Hematopoietic multipotent progenitor cell treated with erythropoietin and hydrocortisone succinate and interleukin-3 and kit ligand, for 17 days (in vitro differentiated cells): Measurements from ENCODE around the gene CAVIN1.
"Not testable (repeated sequence)": the region's sequence is repeated elsewhere in the genome, so short reads cannot be mapped to it uniquely, and the experiment has no call there.

Experiments
- DNase-seq: peaks from one replicate; pipeline ENCODE4 v3.0.0-alpha.2; 2015; ENCODE audit warnings: low spot score

Gene CAVIN1

GRCh38 chr17:42431758-42432161 is 8.7 kb upstream of the CAVIN1 start:
- no peak for DNase-seq

GRCh38 chr17:42429726-42430447 is 6.8 kb upstream of the CAVIN1 start:
- no peak for DNase-seq

GRCh38 chr17:42428141-42428944 is 5.3 kb upstream of the CAVIN1 start:
- DNase-seq: peak; percentile 45

GRCh38 chr17:42424991-42425610 is 2.0 kb upstream of the CAVIN1 start:
- DNase-seq: no peak

GRCh38 chr17:42423766-42424165 is 710 bp upstream of the CAVIN1 start:
- no peak for DNase-seq

- DNase-seq: no peak
Measured at GRCh38 chr17:42422412-42422957, 571 bp downstream of the CAVIN1 start.

- no peak for DNase-seq
Measured at GRCh38 chr17:42421507-42422338, 1.3 kb downstream of the CAVIN1 start.

- DNase-seq: no peak
Measured at GRCh38 chr17:42421136-42421506, 1.9 kb downstream of the CAVIN1 start.

GRCh38 chr17:42417981-42418380 is 5.1 kb downstream of the CAVIN1 start:
- not testable (repeated sequence) for DNase-seq

GRCh38 chr17:42414704-42415409 is 8.2 kb downstream of the CAVIN1 start:
- DNase-seq: no peak

GRCh38 chr17:42413464-42414040 is 9.5 kb downstream of the CAVIN1 start:
- DNase-seq: no peak

GRCh38 chr17:42411905-42412679 is 11.0 kb downstream of the CAVIN1 start:
- no peak for DNase-seq

- DNase-seq: peak; percentile 68
Measured at GRCh38 chr17:42411361-42411760, 11.7 kb downstream of the CAVIN1 start.

- no peak for DNase-seq
Measured at GRCh38 chr17:42410319-42410685, 12.8 kb downstream of the CAVIN1 start.

GRCh38 chr17:42409523-42410318 is 13.3 kb downstream of the CAVIN1 start:
- DNase-seq: no peak

GRCh38 chr17:42408061-42408460 is 15.0 kb downstream of the CAVIN1 start:
- no peak for DNase-seq

- DNase-seq: peak; percentile 85
Measured at GRCh38 chr17:42407289-42407836, 15.7 kb downstream of the CAVIN1 start.

GRCh38 chr17:42406615-42407288 is 16.3 kb downstream of the CAVIN1 start:
- no peak for DNase-seq
